ENCODE measurements around the gene GGA1.
A peak's percentile ranks its signal among the peaks of the same experiment; 100 is the strongest.

The GGA1 gene, protein sequence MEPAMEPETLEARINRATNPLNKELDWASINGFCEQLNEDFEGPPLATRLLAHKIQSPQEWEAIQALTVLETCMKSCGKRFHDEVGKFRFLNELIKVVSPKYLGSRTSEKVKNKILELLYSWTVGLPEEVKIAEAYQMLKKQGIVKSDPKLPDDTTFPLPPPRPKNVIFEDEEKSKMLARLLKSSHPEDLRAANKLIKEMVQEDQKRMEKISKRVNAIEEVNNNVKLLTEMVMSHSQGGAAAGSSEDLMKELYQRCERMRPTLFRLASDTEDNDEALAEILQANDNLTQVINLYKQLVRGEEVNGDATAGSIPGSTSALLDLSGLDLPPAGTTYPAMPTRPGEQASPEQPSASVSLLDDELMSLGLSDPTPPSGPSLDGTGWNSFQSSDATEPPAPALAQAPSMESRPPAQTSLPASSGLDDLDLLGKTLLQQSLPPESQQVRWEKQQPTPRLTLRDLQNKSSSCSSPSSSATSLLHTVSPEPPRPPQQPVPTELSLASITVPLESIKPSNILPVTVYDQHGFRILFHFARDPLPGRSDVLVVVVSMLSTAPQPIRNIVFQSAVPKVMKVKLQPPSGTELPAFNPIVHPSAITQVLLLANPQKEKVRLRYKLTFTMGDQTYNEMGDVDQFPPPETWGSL

DNA sequence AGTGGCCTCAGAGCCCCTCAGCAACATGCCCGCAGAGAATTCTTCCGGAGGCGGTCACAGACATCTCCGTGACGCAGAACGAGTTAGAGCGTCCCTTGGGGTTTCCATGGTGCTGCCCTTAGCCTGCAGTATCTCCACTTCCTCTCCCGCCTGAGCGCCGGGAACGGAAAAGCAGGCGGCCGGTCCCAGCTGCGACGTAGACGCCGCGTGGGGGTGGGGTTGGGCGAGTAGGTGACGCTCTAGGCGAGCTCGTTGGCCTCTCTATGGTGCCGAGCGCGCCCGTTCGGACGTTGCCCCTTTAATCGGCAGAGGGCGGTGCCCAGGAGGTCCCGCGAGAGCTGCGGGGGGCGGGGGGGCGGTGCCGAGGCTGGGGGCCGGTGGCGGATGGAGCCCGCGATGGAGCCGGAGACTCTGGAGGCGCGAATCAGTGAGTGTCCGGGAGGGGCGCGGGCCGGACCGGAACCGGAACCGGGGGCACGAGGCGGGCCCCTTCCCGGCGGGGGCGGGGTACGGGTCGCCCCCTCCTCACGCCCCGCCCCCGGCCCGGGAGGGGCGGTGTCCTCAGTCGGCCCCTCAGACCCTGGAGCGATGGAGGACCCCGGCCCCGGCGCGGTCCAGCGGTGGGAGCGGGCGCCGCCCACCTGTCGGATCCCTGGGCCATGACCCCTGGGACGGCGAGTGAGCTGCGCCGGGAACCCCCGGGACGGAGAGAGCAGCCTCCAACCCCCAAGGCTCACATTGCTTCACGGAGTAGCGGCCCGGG, at the start of gene GGA1:
GGA1 (plus strand) TSS at position 358 of the 763 bp plus-strand sequence; CDS start at position 385, 27 bp downstream.
- Histone ChIP-seq H4K20me1 (ENCODE audit: insufficient read depth, low read length) (no peaks in the 10 kb centered on the region), H2AFZ (ENCODE audit: low read depth, low read length) (peak within 1 kb of the TSS; percentile 73), H3K27me3 (ENCODE audit: low read depth, low read length) (peaks cover 12% of the 10 kb centered on the region), H3K9me3 (ENCODE audit: insufficient read depth, low read length) (no peaks in the 10 kb centered on the region), H3K4me3 (ENCODE audit: low read length) (peak within 1 kb of the TSS; percentile 80), H3K4me2 (ENCODE audit: low read length) (peak within 1 kb of the TSS; percentile 93), H3K79me2 (ENCODE audit: low read length) (peaks cover 36% of the 10 kb centered on the region), H3K27ac (ENCODE audit: low read length) (peak within 1 kb of the TSS; percentile 89), H3K36me3 (replicated peaks; ENCODE audit: low read depth, low read length) (peaks cover 9% of the 10 kb centered on the region), H3K4me1 (ENCODE audit: low read length) (peaks cover 13% of the 10 kb centered on the region), H3K9ac (ENCODE audit: low read length) (peak within 1 kb of the TSS; percentile 87)
- TF ChIP-seq, protein P1, sequence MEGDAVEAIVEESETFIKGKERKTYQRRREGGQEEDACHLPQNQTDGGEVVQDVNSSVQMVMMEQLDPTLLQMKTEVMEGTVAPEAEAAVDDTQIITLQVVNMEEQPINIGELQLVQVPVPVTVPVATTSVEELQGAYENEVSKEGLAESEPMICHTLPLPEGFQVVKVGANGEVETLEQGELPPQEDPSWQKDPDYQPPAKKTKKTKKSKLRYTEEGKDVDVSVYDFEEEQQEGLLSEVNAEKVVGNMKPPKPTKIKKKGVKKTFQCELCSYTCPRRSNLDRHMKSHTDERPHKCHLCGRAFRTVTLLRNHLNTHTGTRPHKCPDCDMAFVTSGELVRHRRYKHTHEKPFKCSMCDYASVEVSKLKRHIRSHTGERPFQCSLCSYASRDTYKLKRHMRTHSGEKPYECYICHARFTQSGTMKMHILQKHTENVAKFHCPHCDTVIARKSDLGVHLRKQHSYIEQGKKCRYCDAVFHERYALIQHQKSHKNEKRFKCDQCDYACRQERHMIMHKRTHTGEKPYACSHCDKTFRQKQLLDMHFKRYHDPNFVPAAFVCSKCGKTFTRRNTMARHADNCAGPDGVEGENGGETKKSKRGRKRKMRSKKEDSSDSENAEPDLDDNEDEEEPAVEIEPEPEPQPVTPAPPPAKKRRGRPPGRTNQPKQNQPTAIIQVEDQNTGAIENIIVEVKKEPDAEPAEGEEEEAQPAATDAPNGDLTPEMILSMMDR (IDR thresholded peaks at IDR 0.05; ENCODE audit: low read depth, low read length): no peak
- no peak for TF ChIP-seq EZH2phosphoT487 (IDR thresholded peaks at IDR 0.05; ENCODE audit: low read depth)

DNA sequence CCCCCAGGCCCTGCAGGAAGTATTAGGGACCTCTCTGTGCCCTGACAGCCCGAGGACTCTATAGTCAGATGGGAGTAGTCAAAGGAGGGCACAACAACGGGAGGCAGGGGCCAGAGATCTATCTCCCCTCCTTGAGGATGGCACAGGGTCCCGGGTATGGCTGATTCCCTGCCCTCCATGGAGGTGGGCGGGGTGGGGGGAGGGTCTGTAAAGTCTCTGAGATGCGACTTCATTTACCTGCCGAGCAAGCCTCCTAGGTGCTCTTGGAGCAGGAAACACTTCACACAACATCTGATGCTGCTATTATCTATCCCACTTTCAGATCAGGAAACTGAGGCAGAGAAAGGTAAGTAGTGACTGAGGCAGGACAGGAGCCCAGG, 49.1 kb upstream of the GGA1 start:
- Histone ChIP-seq H3K4me1 (ENCODE audit: low read length) (no peaks in the 10 kb centered on the region), H3K4me2 (ENCODE audit: low read length) (no peak overlapping the region), H3K27me3 (ENCODE audit: low read depth, low read length) (peaks cover 30% of the 10 kb centered on the region), H3K27ac (ENCODE audit: low read length) (no peak overlapping the region), H3K9me3 (ENCODE audit: insufficient read depth, low read length) (no peaks in the 10 kb centered on the region), H4K20me1 (ENCODE audit: insufficient read depth, low read length) (no peaks in the 10 kb centered on the region), H3K9ac (ENCODE audit: low read length) (no peak overlapping the region), H3K36me3 (replicated peaks; ENCODE audit: low read depth, low read length) (no peaks in the 10 kb centered on the region), H3K79me2 (ENCODE audit: low read length) (no peaks in the 10 kb centered on the region), H3K4me3 (ENCODE audit: low read length) (no peak overlapping the region), H2AFZ (ENCODE audit: low read depth, low read length) (no peak overlapping the region)
- TF ChIP-seq, protein P1 (IDR thresholded peaks at IDR 0.05; ENCODE audit: low read depth, low read length): no peak
- TF ChIP-seq EZH2phosphoT487 (IDR thresholded peaks at IDR 0.05; ENCODE audit: low read depth): no peak

DNA sequence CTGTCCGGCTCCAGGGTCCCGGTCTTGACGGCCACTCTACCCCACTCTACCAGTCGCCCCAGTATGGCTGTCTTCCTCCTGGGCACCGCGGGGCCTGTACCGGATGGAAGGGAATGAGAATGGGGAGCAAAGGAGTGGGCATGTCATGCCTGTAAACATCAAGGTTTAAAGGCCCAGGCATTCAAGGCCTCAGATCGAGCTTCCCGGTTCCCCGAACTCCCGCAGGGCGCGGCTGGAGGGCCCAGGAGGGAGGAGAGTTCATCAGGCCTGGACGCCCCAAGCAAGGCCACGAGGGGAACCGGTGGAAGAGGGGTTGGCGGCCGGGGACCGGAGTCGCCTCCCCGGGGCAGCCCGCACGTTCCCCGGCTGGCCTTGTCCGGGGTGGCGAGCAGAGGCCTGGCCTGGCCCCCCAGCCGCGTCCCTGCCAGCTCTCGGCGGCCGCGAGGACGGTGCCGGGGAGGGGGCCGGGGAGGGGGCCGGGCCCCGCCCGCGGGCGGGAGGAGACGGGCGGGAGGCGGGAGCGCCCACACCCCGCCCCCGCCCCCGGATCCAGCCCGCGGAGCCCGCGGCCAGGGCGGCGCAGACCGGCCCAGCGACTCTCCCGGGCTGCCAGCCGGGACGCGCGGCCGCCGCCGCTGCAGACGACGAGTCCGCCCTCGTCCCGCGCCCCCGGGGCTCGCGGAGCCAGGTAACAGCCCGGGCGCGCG, 48.6 kb upstream of the GGA1 start, which contains the start of gene CDC42EP1:
CDC42EP1 (plus strand) TSS at position 580 of the 707 bp plus-strand sequence. CDS start 5,870 bp downstream, outside the sequence.
- Histone ChIP-seq H3K27ac (ENCODE audit: low read length) (no peak within 1 kb of the TSS), H3K4me3 (ENCODE audit: low read length) (no peak within 1 kb of the TSS), H3K9ac (ENCODE audit: low read length) (no peak within 1 kb of the TSS)

More for the DNA sequence above, 48.6 kb upstream of the GGA1 start, which contains the start of gene CDC42EP1:
- no peaks in the 10 kb centered on the region for H3K36me3 ChIP-seq (replicated peaks; ENCODE audit: low read depth, low read length)
- TF ChIP-seq, protein P1 (IDR thresholded peaks at IDR 0.05; ENCODE audit: low read depth, low read length): no peak
- TF ChIP-seq EZH2phosphoT487 (IDR thresholded peaks at IDR 0.05; ENCODE audit: low read depth): no peak
- no peak within 1 kb of the TSS for H3K4me2 ChIP-seq (ENCODE audit: low read length)
- no peak within 1 kb of the TSS for H2AFZ ChIP-seq (ENCODE audit: low read depth, low read length)
- peaks cover 30% of the 10 kb centered on the region for H3K27me3 ChIP-seq (ENCODE audit: low read depth, low read length)
- no peaks in the 10 kb centered on the region for H3K4me1 ChIP-seq (ENCODE audit: low read length)
- no peaks in the 10 kb centered on the region for H3K9me3 ChIP-seq (ENCODE audit: insufficient read depth, low read length)
- no peaks in the 10 kb centered on the region for H3K79me2 ChIP-seq (ENCODE audit: low read length)
- no peaks in the 10 kb centered on the region for H4K20me1 ChIP-seq (ENCODE audit: insufficient read depth, low read length)
